SK-N-SH treated with all-trans-retinoic acid at 6 μM for 48 hours (cell line): Measurements from ENCODE around the gene APOL2.

Experiments used
- ARNTL ChIP-seq: fragments of 450-650 bp; formaldehyde crosslinking; IDR thresholded peaks from 2 replicates; pipeline ENCODE4 v1.5.0; 2020; ENCODE audit warnings: low read depth, mild to moderate bottlenecking, moderate library complexity, borderline replicate concordance
- BACH2 ChIP-seq: fragments of 250-450 bp; sonication (Bioruptor Pico); IDR thresholded peaks from 2 replicates; pipeline ENCODE4 v1.9.0; 2021; ENCODE audit warnings: mild to moderate bottlenecking, borderline replicate concordance
- CSDC2 ChIP-seq: fragments of 250-450 bp; sonication (Bioruptor Pico); IDR thresholded peaks from 2 replicates; pipeline ENCODE4 v1.5.0; 2020; ENCODE audit warnings: mild to moderate bottlenecking, moderate library complexity
- CSRNP3 ChIP-seq: fragments of 250-450 bp; sonication (Bioruptor Pico); IDR thresholded peaks from 2 replicates; pipeline ENCODE4 v1.5.1; 2021; ENCODE audit warnings: mild to moderate bottlenecking, moderate library complexity
- OSR1 ChIP-seq: fragments of 250-450 bp; sonication (Bioruptor Pico); IDR thresholded peaks from 2 replicates; pipeline ENCODE4 v1.8.0; 2022; ENCODE audit warnings: moderate library complexity, mild to moderate bottlenecking, inconsistent platforms
- RARB ChIP-seq: fragments of 250-450 bp; sonication (Bioruptor Pico); IDR thresholded peaks from 2 replicates; pipeline ENCODE4 v1.8.0; 2021; ENCODE audit warnings: mild to moderate bottlenecking, moderate library complexity
- TSHZ2 ChIP-seq: fragments of 250-450 bp; sonication (Bioruptor Pico); IDR thresholded peaks from 2 replicates; pipeline ENCODE4 v1.5.0; 2020; ENCODE audit warnings: mild to moderate bottlenecking, moderate library complexity
- ZFP30 ChIP-seq: fragments of 450-650 bp; formaldehyde crosslinking; IDR thresholded peaks from 2 replicates; pipeline ENCODE4 v1.5.0; 2022; ENCODE audit warnings: mild to moderate bottlenecking, moderate library complexity
- ZNF565 ChIP-seq: fragments of 450-650 bp; formaldehyde crosslinking; conservative IDR thresholded peaks from 2 replicates; pipeline ENCODE4 v1.5.0; 2020; ENCODE audit warnings: low read depth, mild to moderate bottlenecking, moderate library complexity
- ZNF70 ChIP-seq: fragments of 450-650 bp; formaldehyde crosslinking; IDR thresholded peaks from 2 replicates; pipeline ENCODE4 v1.5.0; 2020; ENCODE audit warnings: mild to moderate bottlenecking, moderate library complexity
- TF ChIP-seq, protein P1 (sequence below): fragments of 250-450 bp; sonication (Bioruptor Pico); IDR thresholded peaks from 2 replicates; pipeline ENCODE4 v1.8.0; 2020; ENCODE audit warnings: mild to moderate bottlenecking, moderate library complexity, borderline replicate concordance

DNA sequence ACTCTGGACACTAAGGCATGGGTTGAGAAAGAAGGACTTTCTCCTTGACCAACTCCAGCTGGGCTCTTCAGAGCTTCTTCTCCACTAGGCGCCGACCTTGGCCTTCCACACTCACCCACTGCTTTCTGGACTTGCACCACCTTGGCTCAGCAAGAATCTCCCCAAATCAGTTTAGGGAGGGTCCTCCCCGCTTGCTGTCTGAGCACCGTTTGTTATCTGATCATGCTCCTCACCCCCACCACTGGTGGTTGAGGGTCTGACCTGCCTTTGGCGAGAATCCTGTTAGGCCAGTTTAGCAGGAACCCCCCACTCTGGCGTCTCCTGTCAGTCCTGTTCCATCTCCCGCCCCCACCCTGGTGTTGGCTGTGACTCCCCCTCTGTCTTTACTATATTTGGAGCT is 10.4 kb downstream of the APOL2 start:
- TF ChIP-seq BACH2 = no peak
- TF ChIP-seq ZFP30 (CRISPR knock-in tag) = no peak
- TF ChIP-seq OSR1 (CRISPR knock-in tag) = no peak
- TF ChIP-seq TSHZ2 (CRISPR knock-in tag) = no peak
- no peak for TF ChIP-seq RARB (CRISPR knock-in tag)
- TF ChIP-seq CSRNP3 = no peak
- no peak for TF ChIP-seq CSDC2
- TF ChIP-seq, protein P1, sequence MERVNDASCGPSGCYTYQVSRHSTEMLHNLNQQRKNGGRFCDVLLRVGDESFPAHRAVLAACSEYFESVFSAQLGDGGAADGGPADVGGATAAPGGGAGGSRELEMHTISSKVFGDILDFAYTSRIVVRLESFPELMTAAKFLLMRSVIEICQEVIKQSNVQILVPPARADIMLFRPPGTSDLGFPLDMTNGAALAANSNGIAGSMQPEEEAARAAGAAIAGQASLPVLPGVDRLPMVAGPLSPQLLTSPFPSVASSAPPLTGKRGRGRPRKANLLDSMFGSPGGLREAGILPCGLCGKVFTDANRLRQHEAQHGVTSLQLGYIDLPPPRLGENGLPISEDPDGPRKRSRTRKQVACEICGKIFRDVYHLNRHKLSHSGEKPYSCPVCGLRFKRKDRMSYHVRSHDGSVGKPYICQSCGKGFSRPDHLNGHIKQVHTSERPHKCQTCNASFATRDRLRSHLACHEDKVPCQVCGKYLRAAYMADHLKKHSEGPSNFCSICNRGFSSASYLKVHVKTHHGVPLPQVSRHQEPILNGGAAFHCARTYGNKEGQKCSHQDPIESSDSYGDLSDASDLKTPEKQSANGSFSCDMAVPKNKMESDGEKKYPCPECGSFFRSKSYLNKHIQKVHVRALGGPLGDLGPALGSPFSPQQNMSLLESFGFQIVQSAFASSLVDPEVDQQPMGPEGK (CRISPR knock-in tag) = no peak
- no peak for TF ChIP-seq ARNTL (CRISPR knock-in tag)
- no peak for TF ChIP-seq ZNF70 (CRISPR knock-in tag)
- TF ChIP-seq ZNF565 (CRISPR knock-in tag) = no peak
